HepG2 (cell line): Measurements from ENCODE around the gene NAGS. TPM values are rescaled to one million over a fixed set of nuclear protein-coding genes. Genes with fewer than 3 reads are reported as not detected.

Experiments
- ATAC-seq: fragments of 200-7000 bp; cut with Tn5 transposase; 3 replicates; pipeline ENCODE4 v1.9.1; 2020; ENCODE audit warnings: mild to moderate bottlenecking, moderate library complexity
- BruUV-seq: library from RNA; stranded (reverse); fragments of 400-500 nt; replicated peaks from 2 replicates; lab custom pipeline; 2021; lab: Mats Ljungman, UMichigan
- CTCF ChIA-PET: fragments of 300-600 bp; formaldehyde crosslinking; extraction: SDS; loops from one replicate; lab custom pipeline; 2021; ENCODE audit warnings: low total read pairs, inconsistent platforms, low intra/inter-chr PET ratio; lab: Yijun Ruan, JAX
- POLR2A ChIA-PET: fragments of 350-600 bp; sonication (Branson Sonifier 250); formaldehyde crosslinking; loops from one replicate; lab custom pipeline; 2020; ENCODE audit warnings: antibody characterized with exemption, inconsistent platforms; lab: Yijun Ruan, JAX
- DNase-seq: peaks from one replicate; pipeline ENCODE4 v3.0.0-alpha.2; 2015; ENCODE audit warnings: low spot score
- FAIRE-seq: peaks from 3 replicates; lab custom pipeline; 2011; peaks lifted over from hg19 to GRCh38; lab: Jason Lieb, UNC
- H2AFZ ChIP-seq: one replicate; pipeline ENCODE4 v1.6.1; 2011; ENCODE audit warnings: low read length, inconsistent platforms
- H3K27ac ChIP-seq: fragments of 300-600 bp; 3 replicates; pipeline ENCODE4 v1.8.0; 2011; ENCODE audit warnings: mixed run types, mild to moderate bottlenecking, mixed read lengths, low read length, inconsistent platforms; ENCODE audit not compliant: insufficient read depth; ENCODE audit errors: extremely low read length
- H3K27me3 ChIP-seq, 2 experiments: fragments of 200-600 bp in 1 of 2; 2 replicates in 1 of 2; 3 replicates in 1 of 2; pipeline versions ENCODE4 v1.6.0 to v1.8.0; 2011; ENCODE audit warnings: low read length in 2 of 2, mild to moderate bottlenecking in 2 of 2, moderate library complexity in 2 of 2, inconsistent platforms in 1 of 2; ENCODE audit not compliant: insufficient read depth in 2 of 2, control insufficient read depth in 1 of 2
- H3K36me3 ChIP-seq, 2 experiments: fragments of 200-600 bp in 1 of 2; replicated peaks in 1 of 2; 2 replicates in 1 of 2; 3 replicates in 1 of 2; pipeline versions ENCODE4 v1.5.1 to v1.8.0; 2011; ENCODE audit warnings: low read length in 2 of 2, inconsistent platforms in 1 of 2; ENCODE audit not compliant: insufficient read depth in 2 of 2, control insufficient read depth in 1 of 2
- H3K4me1 ChIP-seq: 2 replicates; pipeline ENCODE4 v1.5.1; 2012; ENCODE audit warnings: low read length, inconsistent platforms; ENCODE audit not compliant: insufficient read depth
- H3K4me2 ChIP-seq: 2 replicates; pipeline ENCODE4 v1.6.0; 2011; ENCODE audit warnings: low read depth, low read length, inconsistent platforms
- H3K4me3 ChIP-seq, 3 experiments: fragments of 200-600 bp in 1 of 3; sonication (generic), shearing (Covaris generic) in 1 of 3; replicated peaks in 1 of 3; 2 replicates each; pipeline ENCODE4 v1.5.1; 2011 to 2016; ENCODE audit warnings: low read length in 3 of 3, inconsistent platforms in 2 of 3, low read depth in 2 of 3, mild to moderate bottlenecking in 2 of 3, control low read depth in 1 of 3, mixed read lengths in 1 of 3; ENCODE audit not compliant: insufficient read depth in 1 of 3
- H3K79me2 ChIP-seq: one replicate; pipeline ENCODE4 v1.6.1; 2011; ENCODE audit warnings: low read length, inconsistent platforms; ENCODE audit not compliant: insufficient read depth
- H3K9ac ChIP-seq: 2 replicates; pipeline ENCODE4 v1.6.0; 2011; ENCODE audit warnings: mild to moderate bottlenecking, low read depth, low read length, inconsistent platforms; ENCODE audit not compliant: insufficient read depth
- H3K9me3 ChIP-seq: 2 replicates; pipeline ENCODE4 v1.5.1; 2012; ENCODE audit warnings: mild to moderate bottlenecking, low read length
- H4K20me1 ChIP-seq: 2 replicates; pipeline ENCODE4 v1.6.0; 2011; ENCODE audit warnings: inconsistent platforms, mild to moderate bottlenecking, low read length, moderate library complexity; ENCODE audit not compliant: insufficient read depth
- ARNTL ChIP-seq: sonication (generic); formaldehyde crosslinking; IDR thresholded peaks from 2 replicates; pipeline ENCODE4 v1.4.0; 2020; ENCODE audit warnings: mild to moderate bottlenecking, missing genetic modification reagents
- JARID2 ChIP-seq: sonication (generic); formaldehyde crosslinking; IDR thresholded peaks from 2 replicates; pipeline ENCODE4 v1.8.1; 2023; ENCODE audit warnings: missing genetic modification reagents, inconsistent platforms; ENCODE audit not compliant: insufficient replicate concordance
- KDM6A ChIP-seq: IDR thresholded peaks from 2 replicates; pipeline ENCODE4 v1.6.1; 2016; ENCODE audit warnings: low read depth
- MED13 ChIP-seq: sonication (generic); formaldehyde crosslinking; IDR thresholded peaks from 2 replicates; pipeline ENCODE4 v1.5.0; 2020; ENCODE audit warnings: missing genetic modification reagents
- MZF1 ChIP-seq: sonication (generic); formaldehyde crosslinking; IDR thresholded peaks from 2 replicates; pipeline ENCODE4 v1.8.1; 2023; ENCODE audit warnings: mild to moderate bottlenecking, missing genetic modification reagents, borderline replicate concordance
- NFIB ChIP-seq: sonication (generic); formaldehyde crosslinking; IDR thresholded peaks from 2 replicates; pipeline ENCODE4 v1.9.0; 2021; ENCODE audit warnings: missing genetic modification reagents, mild to moderate bottlenecking, borderline replicate concordance
- RBM39 ChIP-seq: fragments of 200-400 bp; formaldehyde crosslinking; IDR thresholded peaks from one replicate; pipeline ENCODE4 v1.6.1; 2018; ENCODE audit warnings: antibody characterized with exemption, mild to moderate bottlenecking, low read depth, low read length; ENCODE audit not compliant: poor library complexity, severe bottlenecking
- ZFP36L2 ChIP-seq: sonication (generic); formaldehyde crosslinking; IDR thresholded peaks from 2 replicates; pipeline ENCODE4 v1.4.0; 2020; ENCODE audit warnings: missing genetic modification reagents
- ZNF468 ChIP-seq: sonication (generic); formaldehyde crosslinking; IDR thresholded peaks from 2 replicates; pipeline ENCODE4 v1.8.0; 2022; ENCODE audit warnings: mild to moderate bottlenecking, moderate library complexity, missing genetic modification reagents
- ZNF546 ChIP-seq: sonication (generic); formaldehyde crosslinking; conservative IDR thresholded peaks from 2 replicates; pipeline ENCODE4 v1.8.1; 2023; ENCODE audit warnings: mild to moderate bottlenecking, missing genetic modification reagents
- ZNF670 ChIP-seq: sonication (generic); formaldehyde crosslinking; IDR thresholded peaks from 2 replicates; pipeline ENCODE4 v1.8.0; 2022; ENCODE audit warnings: mild to moderate bottlenecking, missing genetic modification reagents, borderline replicate concordance
- ZNF788 ChIP-seq: sonication (generic); formaldehyde crosslinking; IDR thresholded peaks from 2 replicates; pipeline ENCODE4 v1.5.0; 2020; ENCODE audit warnings: mild to moderate bottlenecking, missing genetic modification reagents, borderline replicate concordance
- WGBS: methylation state at CpG from one replicate; pipeline ENCODE4 v1.1.6; 2017; ENCODE audit warnings: low lambda C conversion rate; 5-methylcytosine and 5-hydroxymethylcytosine counted together
- in situ Hi-C: cut with HindIII; loops from 2 replicates; pipeline ENCODE4 v1.10.0; 2017; ENCODE audit warnings: low pct_unique_long_range_greater_than_20kb; ENCODE audit not compliant: extremely low pct_ligation_motif_present
- intact Hi-C: fragments of 100-400 bp; cut with micrococcal nuclease; formaldehyde crosslinking; loops from one replicate; pipeline ENCODE4 v1.10.0; 2022; ENCODE audit not compliant: unreplicated experiment
- polyA plus RNA-seq, 8 experiments: library from polyadenylated mRNA; depleted of rRNA in 3 of 8; stranded (reverse) in 7 of 8; unstranded in 1 of 8; fragments of >200 nt; fragmentation: Illumina TruSeq in 4 of 8; extraction: Trizol in 4 of 8; gene quantifications; 2 replicates each; pipeline versions ENCODE4 v1.2.1 to v1.2.3, GENCODE V29; 2011 to 2016; ENCODE audit warnings: low read depth in 4 of 8, missing spikeins in 1 of 8, mixed read lengths in 1 of 8; ENCODE audit not compliant: insufficient read depth in 1 of 8
- total RNA-seq, 5 experiments: library from RNA; depleted of rRNA; stranded (reverse); fragments of >200 nt; fragmentation: Illumina TruSeq; extraction: Trizol; gene quantifications; 2 replicates each; pipeline ENCODE4 v1.2.3, GENCODE V29; 2016; ENCODE audit warnings: low read depth in 1 of 5

Gene NAGS
- total and polyA plus RNA-seq, 2 of the 13 experiments (the other 11 are each of a cell fraction or from before 2014, with no cell fraction given): 4.3 to 5.1 TPM

- no peak for TF ChIP-seq ZNF468
- no peak for TF ChIP-seq ZFP36L2 (CRISPR knock-in tag)
- no peak for TF ChIP-seq MED13
- no peak for TF ChIP-seq ARNTL (CRISPR knock-in tag)
- TF ChIP-seq KDM6A: no peak
- no peak for TF ChIP-seq MZF1
- no peak for TF ChIP-seq ZNF788 (CRISPR knock-in tag)
- TF ChIP-seq ZNF546 (CRISPR knock-in tag): no peak
- TF ChIP-seq JARID2: no peak
- TF ChIP-seq ZNF670: no peak
- no peak for TF ChIP-seq RBM39
- no peak for TF ChIP-seq NFIB
- Histone ChIP-seq H3K4me2 (no peak overlapping the region), H2AFZ (no peak overlapping the region), H3K27ac (no peak overlapping the region), H4K20me1 (peaks cover 15% of the 10 kb centered on the region; the same call in 1 of the 2 replicates), H3K27me3 (no peaks in the 10 kb centered on the region), H3K79me2 (peaks cover 25% of the 10 kb centered on the region), H3K9ac (no peak overlapping the region), H3K4me3 (no peak overlapping the region), H3K4me1 (peaks cover 20% of the 10 kb centered on the region), H3K36me3 (peaks cover 34 to 58% of the 10 kb centered on the region in 2 experiments), H3K9me3 (no peaks in the 10 kb centered on the region)
- ChIA-PET CTCF (no interaction called here), POLR2A (no interaction called here)
- intact Hi-C loops: no loop called here
- FAIRE-seq (no peak), DNase-seq (no peak), ATAC-seq (no peak)
- no TSS peak for BruUV-seq
- WGBS: 96% methylated on average over 2 of the region's 2 CpGs
- in situ Hi-C loops: no loop called here
Measured at GRCh38 chr17:44037471-44037870, 33.0 kb downstream of the NAGS start.
